H1 (cell line): Measurements from ENCODE around the gene NEURL1B. TPM values are rescaled to one million over a fixed set of nuclear protein-coding genes. Genes with fewer than 3 reads are reported as not detected.
A peak's percentile ranks its signal among the peaks of the same experiment; 100 is the strongest.

ENCODE experiments used
- CTCF ChIA-PET: fragments of 300-600 bp; sonication (Branson Sonifier 250); formaldehyde crosslinking; loops from one replicate; lab custom pipeline; 2021; ENCODE audit not compliant: partially characterized antibody; lab: Charles Lee
- POLR2A ChIA-PET: fragments of 300-600 bp; sonication (Branson Sonifier 250); formaldehyde crosslinking; loops from one replicate; lab custom pipeline; 2021; ENCODE audit warnings: inconsistent platforms; ENCODE audit not compliant: partially characterized antibody; lab: Charles Lee
- DNase-seq, 2 experiments: peaks; one replicate each; pipeline versions ENCODE4 v3.0.0 to v3.0.0-alpha.2; 2010 to 2022; ENCODE audit warnings: low spot score in 2 of 2, low read depth in 1 of 2, mixed read lengths in 1 of 2
- FAIRE-seq: peaks from 2 replicates; lab custom pipeline; 2011; peaks lifted over from hg19 to GRCh38; lab: Jason Lieb, UNC
- H2AFZ ChIP-seq: 2 replicates; pipeline ENCODE4 v1.8.1; 2012; ENCODE audit warnings: low read length, inconsistent platforms
- H2AK5ac ChIP-seq: 2 replicates; pipeline ENCODE4 v1.6.1; 2013; ENCODE audit warnings: low read depth, low read length
- H2BK120ac ChIP-seq: replicated peaks from 2 replicates; pipeline ENCODE3; 2013; ENCODE audit warnings: low read depth, low read length, inconsistent platforms
- H2BK12ac ChIP-seq: 2 replicates; pipeline ENCODE4 v1.6.1; 2013; ENCODE audit warnings: low read depth, low read length
- H2BK15ac ChIP-seq: 2 replicates; pipeline ENCODE4 v1.6.1; 2013; ENCODE audit warnings: low read length
- H2BK20ac ChIP-seq: 2 replicates; pipeline ENCODE4 v1.6.1; 2013; ENCODE audit warnings: low read length
- H2BK5ac ChIP-seq: 2 replicates; pipeline ENCODE4 v1.6.1; 2013; ENCODE audit warnings: low read depth, low read length
- H3K14ac ChIP-seq: 2 replicates; pipeline ENCODE4 v1.6.1; 2013; ENCODE audit warnings: inconsistent platforms; ENCODE audit not compliant: insufficient read length
- H3K18ac ChIP-seq: 2 replicates; pipeline ENCODE4 v1.6.1; 2013; ENCODE audit warnings: low read length; ENCODE audit errors: extremely low read depth
- H3K23ac ChIP-seq: 2 replicates; pipeline ENCODE4 v1.6.1; 2013; ENCODE audit warnings: inconsistent platforms; ENCODE audit not compliant: insufficient read length
- H3K23me2 ChIP-seq: 2 replicates; pipeline ENCODE4 v1.6.1; 2013; ENCODE audit warnings: low read depth, low read length
- H3K27ac ChIP-seq: 2 replicates; pipeline ENCODE4 v1.6.1; 2011; ENCODE audit warnings: low read depth, low read length, inconsistent platforms
- H3K27me3 ChIP-seq, 4 experiments: replicated peaks in 1 of 4; 1 replicate in 1 of 4; 2 replicates in 3 of 4; pipeline versions ENCODE4 v1.6.1 to v1.8.1; 2011 to 2013; ENCODE audit warnings: low read length in 3 of 4, mild to moderate bottlenecking in 3 of 4, inconsistent platforms in 2 of 4, mixed read lengths in 2 of 4, moderate library complexity in 1 of 4; ENCODE audit not compliant: control insufficient read depth in 3 of 4, insufficient read depth in 3 of 4; ENCODE audit errors: extremely low read depth in 1 of 4
- H3K36me3 ChIP-seq, 4 experiments: 2 replicates each; pipeline versions ENCODE4 v1.6.1 to v1.8.1; 2011 to 2013; ENCODE audit warnings: mild to moderate bottlenecking in 4 of 4, low read length in 3 of 4, moderate library complexity in 2 of 4, control low read depth in 1 of 4, inconsistent platforms in 1 of 4; ENCODE audit not compliant: insufficient read depth in 4 of 4, control insufficient read depth in 2 of 4
- H3K4ac ChIP-seq: replicated peaks from 2 replicates; pipeline ENCODE3; 2013; ENCODE audit warnings: low read length, low read depth, mixed read lengths, inconsistent platforms; ENCODE audit not compliant: insufficient read length
- H3K4me1 ChIP-seq, 4 experiments: replicated peaks in 1 of 4; 1 replicate in 1 of 4; 2 replicates in 3 of 4; pipeline versions ENCODE4 v1.6.1 to v1.8.1; 2011 to 2013; ENCODE audit warnings: low read length in 3 of 4, inconsistent platforms in 2 of 4, mixed read lengths in 1 of 4; ENCODE audit not compliant: insufficient read depth in 4 of 4, control insufficient read depth in 3 of 4
- H3K4me2 ChIP-seq, 2 experiments: 2 replicates each; pipeline versions ENCODE4 v1.6.1 to v1.8.1; 2011 to 2013; ENCODE audit warnings: low read depth in 2 of 2, low read length in 2 of 2, control low read depth in 1 of 2, inconsistent platforms in 1 of 2, mild to moderate bottlenecking in 1 of 2; ENCODE audit not compliant: insufficient read depth in 1 of 2
- H3K4me3 ChIP-seq, 4 experiments: fragments of 200-600, 300-600 bp in 1 of 4; sonication (generic), shearing (Covaris generic), sonication (Bioruptor Twin) in 1 of 4; 2 replicates each; pipeline versions ENCODE4 v1.5.1 to v1.8.1; 2011 to 2016; ENCODE audit warnings: low read length in 4 of 4, low read depth in 3 of 4, control low read depth in 2 of 4, inconsistent platforms in 2 of 4, mild to moderate bottlenecking in 2 of 4, mixed read lengths in 1 of 4, moderate library complexity in 1 of 4; ENCODE audit not compliant: insufficient read depth in 2 of 4; ENCODE audit errors: extremely low read depth in 1 of 4
- H3K56ac ChIP-seq: replicated peaks from 2 replicates; pipeline ENCODE3; 2013; ENCODE audit warnings: low read depth, mild to moderate bottlenecking, mixed read lengths, low read length, inconsistent platforms; ENCODE audit not compliant: insufficient read length
- H3K79me1 ChIP-seq: 2 replicates; pipeline ENCODE4 v1.6.1; 2013; ENCODE audit warnings: low read depth, low read length, control low read depth
- H3K79me2 ChIP-seq, 2 experiments: 2 replicates each; pipeline versions ENCODE4 v1.6.1 to v1.8.1; 2012 to 2013; ENCODE audit warnings: low read length in 2 of 2, mild to moderate bottlenecking in 2 of 2, inconsistent platforms in 1 of 2; ENCODE audit not compliant: insufficient read depth in 2 of 2, control insufficient read depth in 1 of 2
- H3K9ac ChIP-seq, 4 experiments: replicated peaks in 1 of 4; 1 replicate in 1 of 4; 2 replicates in 3 of 4; pipeline versions ENCODE4 v1.6.1 to v1.8.1; 2011 to 2013; ENCODE audit warnings: low read depth in 3 of 4, low read length in 3 of 4, control low read depth in 2 of 4, mild to moderate bottlenecking in 2 of 4, moderate library complexity in 2 of 4, inconsistent platforms in 1 of 4; ENCODE audit errors: extremely low read depth in 1 of 4
- H3K9me3 ChIP-seq, 2 experiments: 2 replicates each; pipeline versions ENCODE4 v1.6.1 to v1.8.1; 2012 to 2013; ENCODE audit warnings: mild to moderate bottlenecking in 2 of 2, moderate library complexity in 2 of 2, control low read depth in 1 of 2, inconsistent platforms in 1 of 2, low read depth in 1 of 2, low read length in 1 of 2, mixed read lengths in 1 of 2; ENCODE audit not compliant: insufficient read depth in 2 of 2
- H4K20me1 ChIP-seq, 2 experiments: replicated peaks in 1 of 2; 2 replicates each; pipeline versions ENCODE3 to v1.8.1; 2011 to 2013; ENCODE audit warnings: inconsistent platforms in 2 of 2, low read length in 2 of 2, mild to moderate bottlenecking in 1 of 2; ENCODE audit not compliant: insufficient read depth in 2 of 2, control insufficient read depth in 1 of 2
- H4K5ac ChIP-seq: 2 replicates; pipeline ENCODE4 v1.6.1; 2013; ENCODE audit warnings: low read length, low read depth, mixed read lengths, inconsistent platforms; ENCODE audit not compliant: insufficient read length
- H4K8ac ChIP-seq: 2 replicates; pipeline ENCODE4 v1.8.0; 2013; ENCODE audit warnings: mild to moderate bottlenecking, moderate library complexity, low read length, inconsistent platforms; ENCODE audit not compliant: insufficient read depth; ENCODE audit errors: extremely low read depth
- H4K91ac ChIP-seq: replicated peaks from 2 replicates; pipeline ENCODE3; 2013; ENCODE audit warnings: low read length, mixed read lengths, inconsistent platforms; ENCODE audit not compliant: insufficient read length
- CBX8 ChIP-seq: fragments of 300-800, 300-1000 bp; sonication (generic); IDR thresholded peaks from 2 replicates; pipeline ENCODE4 v1.7.1; 2016; ENCODE audit warnings: low read depth, low read length, borderline replicate concordance
- E2F6 ChIP-seq: IDR thresholded peaks from 2 replicates; pipeline ENCODE4 v1.6.1; 2012; ENCODE audit warnings: inconsistent platforms
- FOSL1 ChIP-seq: IDR thresholded peaks from 2 replicates; pipeline ENCODE4 v1.6.1; 2011; ENCODE audit warnings: mild to moderate bottlenecking, low read depth, low read length, moderate library complexity; ENCODE audit not compliant: insufficient read depth
- GABPA ChIP-seq: IDR thresholded peaks from 2 replicates; pipeline ENCODE4 v1.6.1; 2011; ENCODE audit warnings: mild to moderate bottlenecking, low read length, moderate library complexity, borderline replicate concordance; ENCODE audit not compliant: insufficient read depth
- HDAC2 ChIP-seq, 2 experiments: fragments of 300-600 bp in 1 of 2; sonication (generic) in 1 of 2; IDR thresholded peaks; 2 replicates each; pipeline ENCODE4 v1.6.1; 2011 to 2012; ENCODE audit warnings: low read depth in 2 of 2, low read length in 2 of 2, mild to moderate bottlenecking in 2 of 2, moderate library complexity in 2 of 2, borderline replicate concordance in 1 of 2, inconsistent platforms in 1 of 2
- KDM1A ChIP-seq: fragments of 200-600, 300-600 bp; sonication (generic); IDR thresholded peaks from 2 replicates; pipeline ENCODE4 v1.7.1; 2016; ENCODE audit warnings: mild to moderate bottlenecking, low read length, borderline replicate concordance
- KDM4A ChIP-seq: IDR thresholded peaks from one replicate; pipeline ENCODE4 v1.7.1; 2012; ENCODE audit warnings: low read depth, mild to moderate bottlenecking, moderate library complexity, low read length, inconsistent platforms; ENCODE audit not compliant: severe bottlenecking
- NANOG ChIP-seq: IDR thresholded peaks from 2 replicates; pipeline ENCODE4 v1.6.1; 2011; ENCODE audit warnings: low read length, low read depth, mild to moderate bottlenecking, inconsistent platforms; ENCODE audit not compliant: insufficient read depth, poor library complexity, severe bottlenecking
- POU5F1 ChIP-seq: IDR thresholded peaks from 2 replicates; pipeline ENCODE4 v1.6.1; 2011; ENCODE audit warnings: low read depth, mild to moderate bottlenecking, low read length, moderate library complexity
- SUZ12 ChIP-seq: fragments of 200-600 bp; sonication (generic); IDR thresholded peaks from 2 replicates; pipeline ENCODE4 v1.6.1; 2012; ENCODE audit warnings: mild to moderate bottlenecking, inconsistent platforms, low read length, moderate library complexity, mixed read lengths
- TAF7 ChIP-seq: optimal IDR thresholded peaks from 2 replicates; pipeline ENCODE3; 2011; ENCODE audit warnings: low read depth, mild to moderate bottlenecking, inconsistent platforms, low read length, moderate library complexity, borderline replicate concordance
- WGBS, 2 experiments: shearing (Covaris generic) in 1 of 2; methylation state at CpG; one replicate each; pipeline versions ENCODE4 v1.1.6 to v1.1.7; 2013 to 2015; ENCODE audit warnings: low lambda C conversion rate in 2 of 2, mixed read lengths in 2 of 2, inconsistent platforms in 1 of 2, low coverage in 1 of 2, missing lambda C conversion rate in 1 of 2; ENCODE audit not compliant: insufficient replicate concordance in 2 of 2, insufficient coverage in 1 of 2, insufficient read length in 1 of 2; ENCODE audit errors: extremely low coverage in 1 of 2, missing lambda C conversion rate in 1 of 2; 5-methylcytosine and 5-hydroxymethylcytosine counted together
- polyA plus RNA-seq, 7 experiments: library from polyadenylated mRNA; depleted of rRNA in 3 of 7; stranded (reverse) in 5 of 7; unstranded in 2 of 7; fragments of >200 nt in 5 of 7; fragments of 200-250 nt in 2 of 7; gene quantifications; 1 replicate in 5 of 7; 2 replicates in 1 of 7; 4 replicates in 1 of 7; pipeline versions ENCODE4 v1.2.1 to v1.2.3, GENCODE V29; 2011 to 2013; ENCODE audit warnings: missing spikeins in 2 of 7, mixed read lengths in 2 of 7
- total RNA-seq: library from RNA; stranded (reverse); fragmentation: NEBNext Ultra II Directional; extraction: Animal tissue kit (Norgen Biotek cat#: 25700); gene quantifications from 2 replicates; pipeline ENCODE4 v1.2.1, GENCODE V29; 2021

NEURL1B gene
- total and polyA plus RNA-seq, 2 of the 8 experiments (the other 6 are each of a cell fraction or from before 2014, with no cell fraction given): 3.3 to 6.1 TPM

DNA sequence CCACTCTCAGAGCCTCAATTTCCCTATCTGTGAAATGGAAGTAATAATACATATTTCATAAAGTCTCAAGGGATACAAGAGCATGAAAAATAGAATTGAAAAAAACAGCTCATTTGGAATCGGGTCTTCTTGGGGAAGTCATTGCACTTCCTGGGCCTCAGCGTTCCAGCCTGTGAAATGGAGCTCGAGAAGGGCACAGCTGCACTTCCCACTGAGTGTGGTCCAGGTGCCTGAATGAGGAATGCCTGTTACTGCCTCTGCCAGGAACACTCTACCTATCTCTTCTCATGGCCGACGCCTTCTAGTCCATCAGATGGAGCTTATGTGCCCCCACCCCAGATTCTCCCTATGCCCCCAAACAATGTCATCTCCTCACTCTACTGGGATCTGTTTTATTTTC lies 924 bp upstream of the NEURL1B start:
- Histone ChIP-seq H3K27me3 (peaks cover 0 to 24% (median 15%) of the 10 kb centered on the region in 4 experiments; a peak in 6 of 7 replicates), H3K36me3 (no peaks in the 10 kb centered on the region), H3K9me3 (no peaks in the 10 kb centered on the region), H2BK20ac (no peak overlapping the region), H3K23ac (no peak overlapping the region)
- DNase-seq: no peak
- TF ChIP-seq CBX8 (no peak), FOSL1 (no peak), KDM4A (no peak), NANOG (no peak), E2F6 (no peak), HDAC2 (IDR thresholded peaks at IDR 0.05; ENCODE audit: borderline replicate concordance in 1 of 2, low read depth in 2 of 2, low read length in 2 of 2) (0 out of 4 replicates have a peak, but pooled peaks of 1 of the 2 experiments have one; percentile 54), POU5F1 (no peak), SUZ12 (no peak), TAF7 (no peak), GABPA (no peak), KDM1A (0 out of 2 replicates have a peak, but pooled peaks have one; percentile 18)
- TF ChIP-seq, all 59 proteins: peak for 2
- Histone ChIP-seq H2AK5ac (no peak overlapping the region), H4K20me1 (peaks cover 0 to 4% of the 10 kb centered on the region in 2 experiments), H3K4ac (no peak overlapping the region), H2BK12ac (0 out of 2 replicates have a peak overlapping the region, but pooled peaks have one; percentile 33), H3K14ac (no peak overlapping the region), H3K9ac (no peak overlapping the region), H3K79me2 (no peaks in the 10 kb centered on the region), H3K23me2 (peaks cover 7% of the 10 kb centered on the region; the same call in 1 of the 2 replicates), H4K8ac (no peak overlapping the region), H3K4me2 (peak overlapping the region; percentile 69 to 90), H2BK5ac (no peak overlapping the region), H3K4me3 (peak overlapping the region in 2 of 4 experiments; percentile 65 to 87; a peak in 3 of 8 replicates), H2BK120ac (no peak overlapping the region), H3K79me1 (no peaks in the 10 kb centered on the region), H3K56ac (no peak overlapping the region), H3K27ac (no peak overlapping the region), H3K18ac (no peak overlapping the region), H2AFZ (no peak overlapping the region), H2BK15ac (no peak overlapping the region), H3K4me1 (peaks cover 0 to 22% (median 7%) of the 10 kb centered on the region in 4 experiments; a peak in 3 of 7 replicates), H4K5ac (no peak overlapping the region), H4K91ac (no peak overlapping the region)
- POLR2A ChIA-PET: no interaction called here
- 84% methylated on average over 5 of the region's 5 CpGs; no CpG with 5 or more reads in 1 of the 2 experiments for WGBS, 2 experiments
- FAIRE-seq: no peak
- CTCF ChIA-PET: interaction anchor here (0.7 to 12.3 kb wide), 9 partner anchors 10 to 188 kb away, joined by 3 to 164 read pairs (median 4); no protein-coding TSS in a partner anchor
